Heart left ventricle (tissue), 13 donors: ENCODE data around the gene SCGB1D2.

Source experiments
- CTCF ChIP-seq, 12 donors: fragments of 200-600 bp; sonication (generic) in 4 of 12; IDR thresholded peaks; one replicate each; pipeline versions ENCODE4 v1.5.0 to v1.8.0; 2018 to 2022; ENCODE audit warnings: antibody characterized with exemption in 12 of 12, mild to moderate bottlenecking in 5 of 12
- POLR2A ChIP-seq, 2 donors: fragments of 450-650 bp; IDR thresholded peaks; one replicate each; pipeline ENCODE4 v1.6.1; 2017; ENCODE audit warnings: antibody characterized with exemption in 2 of 2, mild to moderate bottlenecking in 2 of 2, moderate library complexity in 2 of 2
- donor health status: ischemic (EF 13 %, LVEDD 7.1; RV severe dilation, severe dysfunction).
- donor health status: DM: no; HTN: yes; CAD: no.
- donor health status: DM: no; HTN: no; CAD: no.
- donor health status: ischemic (EF 25% LVEDD 6.9; RV normal size, moderate dysfunction).
- donor health status: ischemic (EF 25% LVEDD 5.7; RV mildly dilated, moderate dysfunction).
- donor health status: ischemic (EF 35%, LVEDD 5.7; RV mildly dilated, moderate dysfunction).
- donor health status: nonischemic (EF 11% LVEDD 7.7; RV severe dilation, severe dysfunction).
- donor health status: DM: yes; HTN: yes; CAD: no.
- donor health status: PGD.
- donor health status: ischemic (EF 29% LVEDD 5.4; RV normal size, mild dysfunction).
- donor health status: nonischemic (EF 23%, LVEDD 6.1; RV moderate dilation, normal function).

GRCh38 chr11:62238151-62238550 is 3.9 kb upstream of the SCGB1D2 start:
- TF ChIP-seq POLR2A (IDR thresholded peaks at IDR 0.05) = no peak
- TF ChIP-seq CTCF (IDR thresholded peaks at IDR 0.05) = no peak
